Liver (tissue), 9 donors: ENCODE data around the gene CYP2S1. TPM values are rescaled to one million over a fixed set of nuclear protein-coding genes. Genes with fewer than 3 reads are reported as not detected.

ENCODE experiments used
- DNase-seq: peaks from one replicate; pipeline ENCODE4 v3.0.0-alpha.2; 2017; ENCODE audit warnings: low spot score
- H3K27ac ChIP-seq, 2 donors: one replicate each; pipeline ENCODE4 v1.7.0; 2013; ENCODE audit warnings: inconsistent platforms in 2 of 2, low read length in 2 of 2, control low read depth in 1 of 2, low read depth in 1 of 2, mild to moderate bottlenecking in 1 of 2
- H3K27me3 ChIP-seq, 4 donors: one replicate each; pipeline versions ENCODE4 v1.6.1 to v1.7.0; 2013; ENCODE audit warnings: low read length in 3 of 4, inconsistent platforms in 1 of 4, mild to moderate bottlenecking in 1 of 4, moderate library complexity in 1 of 4; ENCODE audit not compliant: control insufficient read depth in 4 of 4, insufficient read depth in 4 of 4
- H3K36me3 ChIP-seq, 4 donors: one replicate each; pipeline versions ENCODE4 v1.6.1 to v1.7.0; 2013; ENCODE audit warnings: low read length in 3 of 4, mild to moderate bottlenecking in 3 of 4, low read depth in 1 of 4, moderate library complexity in 1 of 4; ENCODE audit not compliant: control insufficient read depth in 4 of 4, insufficient read depth in 3 of 4
- H3K4me1 ChIP-seq, 4 donors: one replicate each; pipeline versions ENCODE4 v1.6.1 to v1.7.0; 2013; ENCODE audit warnings: low read length in 3 of 4, mild to moderate bottlenecking in 3 of 4, moderate library complexity in 1 of 4; ENCODE audit not compliant: control insufficient read depth in 4 of 4, insufficient read depth in 4 of 4
- H3K4me3 ChIP-seq, 3 donors: one replicate each; pipeline versions ENCODE4 v1.6.1 to v1.7.0; 2013; ENCODE audit warnings: low read length in 3 of 3, control low read depth in 1 of 3, low read depth in 1 of 3, mild to moderate bottlenecking in 1 of 3
- H3K9ac ChIP-seq, 2 donors: one replicate each; pipeline ENCODE4 v1.7.0; 2013; ENCODE audit warnings: low read length in 2 of 2, mild to moderate bottlenecking in 2 of 2, moderate library complexity in 2 of 2, control low read depth in 1 of 2, low read depth in 1 of 2
- H3K9me3 ChIP-seq, 4 donors: one replicate each; pipeline versions ENCODE4 v1.6.1 to v1.7.0; 2013; ENCODE audit warnings: low read length in 3 of 4; ENCODE audit not compliant: control insufficient read depth in 4 of 4
- ATF3 ChIP-seq: IDR thresholded peaks from 2 replicates; pipeline ENCODE4 v1.6.1; 2016; ENCODE audit warnings: antibody characterized with exemption
- CTCF ChIP-seq: fragments of 150-350 bp; IDR thresholded peaks from 2 replicates; pipeline ENCODE4 v1.5.1; 2017; ENCODE audit warnings: improper control_type of control experiment, low read depth, low read length; ENCODE audit not compliant: missing input control
- EGR1 ChIP-seq, 2 donors: IDR thresholded peaks; 2 replicates each; pipeline ENCODE4 v1.6.1; 2016 to 2018; ENCODE audit warnings: antibody characterized with exemption in 2 of 2, low read depth in 2 of 2
- FOXA1 ChIP-seq: IDR thresholded peaks from 2 replicates; pipeline ENCODE4 v1.6.1; 2016; ENCODE audit warnings: antibody characterized with exemption
- FOXA2 ChIP-seq: IDR thresholded peaks from 2 replicates; pipeline ENCODE4 v1.6.1; 2016; ENCODE audit warnings: antibody characterized with exemption
- GABPA ChIP-seq, 2 donors: IDR thresholded peaks in 1 of 2; conservative IDR thresholded peaks in 1 of 2; 2 replicates each; pipeline ENCODE4 v1.6.1; 2016; ENCODE audit warnings: antibody characterized with exemption in 2 of 2, mild to moderate bottlenecking in 1 of 2, moderate library complexity in 1 of 2
- HNF4A ChIP-seq, 2 donors: conservative IDR thresholded peaks; 2 replicates each; pipeline ENCODE4 v1.6.1; 2016; ENCODE audit warnings: antibody characterized with exemption in 2 of 2, mild to moderate bottlenecking in 2 of 2
- HNF4G ChIP-seq: IDR thresholded peaks from 2 replicates; pipeline ENCODE4 v1.6.1; 2016; ENCODE audit warnings: antibody characterized with exemption
- JUND ChIP-seq, 2 donors: IDR thresholded peaks; 2 replicates each; pipeline ENCODE4 v1.6.1; 2016; ENCODE audit warnings: antibody characterized with exemption in 2 of 2
- NR2F2 ChIP-seq: IDR thresholded peaks from 2 replicates; pipeline ENCODE4 v1.6.1; 2016; ENCODE audit warnings: antibody characterized with exemption
- RAD21 ChIP-seq, 2 donors: IDR thresholded peaks; 2 replicates each; pipeline ENCODE4 v1.6.1; 2016; ENCODE audit warnings: antibody characterized with exemption in 2 of 2, mild to moderate bottlenecking in 2 of 2
- REST ChIP-seq: IDR thresholded peaks from 2 replicates; pipeline ENCODE4 v1.6.1; 2016; ENCODE audit warnings: antibody characterized with exemption, mild to moderate bottlenecking
- RXRA ChIP-seq, 2 donors: IDR thresholded peaks; 2 replicates each; pipeline ENCODE4 v1.6.1; 2017 to 2018; ENCODE audit warnings: antibody characterized with exemption in 2 of 2, mild to moderate bottlenecking in 1 of 2
- SP1 ChIP-seq: IDR thresholded peaks from 2 replicates; pipeline ENCODE4 v1.6.1; 2018; ENCODE audit warnings: antibody characterized with exemption, mild to moderate bottlenecking
- TAF1 ChIP-seq: conservative IDR thresholded peaks from 2 replicates; pipeline ENCODE4 v1.6.1; 2016; ENCODE audit warnings: antibody characterized with exemption, mild to moderate bottlenecking
- YY1 ChIP-seq: IDR thresholded peaks from 2 replicates; pipeline ENCODE4 v1.6.1; 2016; ENCODE audit warnings: antibody characterized with exemption, mild to moderate bottlenecking
- ZBTB33 ChIP-seq: IDR thresholded peaks from 2 replicates; pipeline ENCODE4 v1.6.1; 2016; ENCODE audit warnings: antibody characterized with exemption
- WGBS: extraction: QIAGEN DNeasy Blood & Tissue Kit; methylation state at CpG from one replicate; pipeline ENCODE4 v1.1.7; 2013; 5-methylcytosine and 5-hydroxymethylcytosine counted together
- polyA plus RNA-seq, 2 donors: library from polyadenylated mRNA; stranded (reverse) in 1 of 2; unstranded in 1 of 2; fragments of 200-250 nt in 1 of 2; fragments of >200 nt in 1 of 2; fragmentation: Nextera tagmentation in 1 of 2; extraction: Ambion mirVana in 1 of 2; gene quantifications; one replicate each; pipeline versions ENCODE4 v1.2.1 to v1.2.3, GENCODE V29; 2013 to 2015
- total RNA-seq, 2 donors: library from RNA; depleted of rRNA; stranded (reverse); fragments of >200 nt; gene quantifications; one replicate each; pipeline ENCODE4 v1.2.3, GENCODE V29; 2014
- TF ChIP-seq, protein P1 (sequence below): IDR thresholded peaks from 2 replicates; pipeline ENCODE4 v1.6.1; 2016; ENCODE audit warnings: antibody characterized with exemption
- donor health status: healthy.
- donor health status: healthy.
- donor health status: healthy.
- donor health status: healthy.
- donor health status: healthy.

Gene CYP2S1
- total and polyA plus RNA-seq, 4 donors, result 0.35 to 1.9 (median 1.5) TPM

- Histone ChIP-seq H3K36me3 (no peaks in the 10 kb centered on the region), H3K4me1 (peaks cover 0 to 2% (median 0%) of the 10 kb centered on the region in 4 donors), H3K4me3 (peak within 1 kb of the TSS in 2 of 3 donors; percentile 30 to 43), H3K27me3 (peaks cover 0 to 2% (median 0%) of the 10 kb centered on the region in 4 donors), H3K27ac (peak within 1 kb of the TSS; percentile 72 to 76), H3K9me3 (no peaks in the 10 kb centered on the region), H3K9ac (no peak within 1 kb of the TSS)
- TF ChIP-seq FOXA2 (no peak), ATF3 (no peak), HNF4A (conservative IDR thresholded peaks at IDR 0.05) (no peak), RXRA (IDR thresholded peaks at IDR 0.05) (no peak), NR2F2 (no peak), ZBTB33 (no peak), SP1 (no peak), RAD21 (IDR thresholded peaks at IDR 0.05) (no peak), FOXA1 (no peak), TAF1 (no peak), HNF4G (no peak), REST (no peak), EGR1 (IDR thresholded peaks at IDR 0.05; ENCODE audit: low read depth in 2 of 2) (no peak), GABPA (IDR thresholded peaks at IDR 0.05 in 1 of 2, conservative IDR thresholded peaks at IDR 0.05 in 1 of 2) (no peak), YY1 (no peak), CTCF (no peak), JUND (IDR thresholded peaks at IDR 0.05) (no peak)
- TF ChIP-seq, protein P1, sequence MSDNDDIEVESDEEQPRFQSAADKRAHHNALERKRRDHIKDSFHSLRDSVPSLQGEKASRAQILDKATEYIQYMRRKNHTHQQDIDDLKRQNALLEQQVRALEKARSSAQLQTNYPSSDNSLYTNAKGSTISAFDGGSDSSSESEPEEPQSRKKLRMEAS, result no peak
- DNase-seq, result peak; percentile 37
- WGBS, result 6% methylated on average over 32 of the region's 32 CpGs
Measured at GRCh38 chr19:41218615-41219507, 25.8 kb downstream of the CYP2S1 start, which contains the start of gene AXL. TSS of gene AXL (plus strand) at chr19:41219223. CDS start at chr19:41219393, 170 bp downstream.
